HG03521 (cell line): ENCODE measurements around the gene TTC34.
"Not testable (repeated sequence)": the region's sequence is repeated elsewhere in the genome, so short reads cannot be mapped to it uniquely, and the experiment has no call there.

ENCODE experiments used
- ATAC-seq: cut with Tn5 transposase; IDR thresholded peaks from one replicate; pipeline ENCODE4 v1.9.1; 2021; ENCODE audit warnings: mild to moderate bottlenecking, moderate library complexity; ENCODE audit not compliant: unreplicated experiment

The TTC34 gene

GRCh38 chr1:2631136-2632050 lies 170.1 kb downstream of the TTC34 start:
- no peak for ATAC-seq

GRCh38 chr1:2630498-2631135 lies 170.9 kb downstream of the TTC34 start:
- no peak for ATAC-seq

GRCh38 chr1:2629627-2630497 lies 171.6 kb downstream of the TTC34 start:
- no peak for ATAC-seq

- no peak for ATAC-seq
These were observed 172.4 kb downstream of the TTC34 start for GRCh38 chr1:2628933-2629626.

GRCh38 chr1:2628191-2628932 lies 173.1 kb downstream of the TTC34 start:
- no peak for ATAC-seq

DNA sequence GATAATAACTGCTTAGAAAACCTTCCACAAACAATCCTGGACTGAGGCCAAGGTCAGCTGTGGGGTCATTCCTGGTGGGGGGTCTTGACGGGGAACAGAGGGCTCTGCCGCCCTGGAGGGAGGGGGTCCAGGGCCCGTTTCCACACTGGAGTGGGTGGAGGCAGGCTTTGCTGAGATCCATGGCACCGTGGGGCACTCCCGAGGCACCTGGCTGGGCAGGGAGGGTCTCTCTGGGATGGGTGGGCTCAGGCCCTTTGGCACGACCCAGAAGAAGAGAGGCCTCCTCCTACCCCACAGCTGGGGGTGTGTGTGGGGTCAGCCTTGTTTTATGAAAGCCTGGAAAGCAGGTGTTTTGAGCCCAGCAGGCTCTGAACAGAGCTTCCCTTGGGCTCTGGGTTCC lies 173.7 kb downstream of the TTC34 start:
- no peak for ATAC-seq

GRCh38 chr1:2625748-2626147 lies 175.7 kb downstream of the TTC34 start:
- not testable (repeated sequence) for ATAC-seq

DNA sequence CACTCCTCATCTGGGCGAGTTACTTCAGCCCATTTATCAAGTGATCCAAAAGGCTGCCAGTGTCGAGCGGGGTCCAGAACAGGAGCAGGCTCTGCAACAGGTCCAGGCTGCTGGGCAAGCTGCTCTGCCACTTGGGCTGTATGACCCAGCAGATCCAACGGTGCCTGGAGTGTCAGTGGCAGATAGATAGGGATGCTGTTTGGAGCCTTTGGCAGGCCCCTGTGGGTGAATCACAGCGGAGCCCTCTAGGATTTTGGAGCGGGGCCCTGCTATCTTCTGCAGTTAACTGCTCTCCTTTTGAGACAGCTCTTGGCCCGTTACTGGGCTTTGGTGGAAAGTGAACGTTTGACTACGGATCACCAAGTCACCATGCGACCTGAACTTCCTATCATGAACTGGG lies 176.2 kb downstream of the TTC34 start:
- no peak for ATAC-seq

DNA sequence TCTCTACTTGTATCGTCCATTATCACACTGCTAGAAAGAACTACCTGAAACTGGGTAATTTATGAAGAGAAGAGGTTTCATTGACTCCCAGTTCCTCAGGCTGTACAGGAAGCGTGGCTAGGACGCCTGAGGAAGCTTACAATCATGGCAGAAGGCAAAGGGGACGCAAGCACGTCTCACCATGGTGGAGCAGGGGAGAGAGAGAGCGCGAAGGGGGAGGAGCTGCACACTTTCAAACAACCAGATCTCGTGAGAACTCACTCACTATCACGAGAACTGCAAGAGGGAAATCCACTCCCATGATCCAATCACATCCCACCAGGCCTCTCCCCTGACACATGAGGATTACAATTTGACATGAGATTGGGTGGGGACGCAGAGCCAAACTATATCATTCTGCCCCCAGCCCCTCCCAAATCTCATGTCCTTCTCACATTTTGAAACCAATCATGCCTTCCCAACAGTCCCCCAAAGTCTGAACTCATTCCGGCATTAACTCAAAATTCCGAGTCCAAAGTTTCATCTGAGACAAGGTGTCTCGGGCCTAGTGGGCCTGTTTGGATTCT lies 176.7 kb downstream of the TTC34 start:
- no peak for ATAC-seq

DNA sequence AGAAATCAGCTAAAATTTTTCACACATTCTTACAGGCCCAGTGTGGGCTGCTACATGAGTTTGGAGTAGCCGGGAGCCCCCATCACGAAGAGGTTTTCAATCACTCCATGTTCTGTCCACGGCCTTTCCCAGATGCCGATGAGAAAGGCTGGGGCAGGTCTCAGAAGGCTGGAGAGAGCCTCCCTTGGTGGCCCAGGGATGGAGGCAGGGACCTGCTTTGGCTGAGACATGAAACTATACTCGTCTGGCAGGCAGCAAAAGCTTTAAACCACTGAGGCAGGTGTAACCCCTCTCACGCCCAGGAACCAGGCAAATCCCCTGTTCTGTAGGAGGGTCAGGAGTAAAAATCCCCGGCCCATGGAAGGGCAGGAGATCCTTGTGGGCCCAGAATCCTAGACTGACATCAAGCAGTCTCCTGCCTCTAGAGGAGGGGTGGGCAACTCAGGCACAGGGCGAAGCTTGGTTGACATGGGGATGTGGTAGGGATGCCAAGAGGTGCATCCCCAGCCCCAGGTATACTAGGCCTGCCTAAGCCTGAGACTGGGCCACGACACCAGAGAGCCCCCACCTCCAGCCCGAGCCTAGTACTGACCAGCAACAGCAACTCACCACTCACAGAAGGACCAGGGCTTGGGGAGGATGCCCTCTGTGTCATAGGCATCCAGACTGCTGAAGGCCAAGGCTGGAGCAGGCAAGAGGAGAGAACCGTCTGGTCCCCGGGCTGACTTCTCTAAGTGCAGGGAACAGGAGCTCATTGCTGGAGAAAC lies 177.7 kb downstream of the TTC34 start:
- ATAC-seq: no peak

GRCh38 chr1:2617971-2618470 lies 183.5 kb downstream of the TTC34 start:
- ATAC-seq: no peak

DNA sequence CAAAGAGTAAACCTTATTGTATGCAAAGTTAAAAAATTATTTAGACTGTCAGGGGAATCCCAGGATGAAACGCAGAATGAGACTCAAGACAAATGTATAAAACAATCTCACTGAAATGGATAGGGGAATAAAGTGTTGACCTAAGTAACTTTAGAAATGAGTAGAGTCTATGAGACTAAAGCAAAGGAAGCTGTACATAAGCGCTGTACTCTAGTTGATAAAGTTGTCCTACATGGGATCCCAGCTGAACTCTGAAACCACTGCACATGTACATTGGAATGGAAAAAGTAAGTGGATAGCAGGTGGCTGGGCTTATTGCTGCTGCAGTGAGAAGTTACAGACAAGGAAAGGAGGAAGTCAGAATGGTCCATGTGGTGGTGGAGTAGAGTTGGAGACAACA lies 187.3 kb downstream of the TTC34 start:
- ATAC-seq: no peak

GRCh38 chr1:2612591-2613365 lies 188.7 kb downstream of the TTC34 start:
- ATAC-seq: no peak

DNA sequence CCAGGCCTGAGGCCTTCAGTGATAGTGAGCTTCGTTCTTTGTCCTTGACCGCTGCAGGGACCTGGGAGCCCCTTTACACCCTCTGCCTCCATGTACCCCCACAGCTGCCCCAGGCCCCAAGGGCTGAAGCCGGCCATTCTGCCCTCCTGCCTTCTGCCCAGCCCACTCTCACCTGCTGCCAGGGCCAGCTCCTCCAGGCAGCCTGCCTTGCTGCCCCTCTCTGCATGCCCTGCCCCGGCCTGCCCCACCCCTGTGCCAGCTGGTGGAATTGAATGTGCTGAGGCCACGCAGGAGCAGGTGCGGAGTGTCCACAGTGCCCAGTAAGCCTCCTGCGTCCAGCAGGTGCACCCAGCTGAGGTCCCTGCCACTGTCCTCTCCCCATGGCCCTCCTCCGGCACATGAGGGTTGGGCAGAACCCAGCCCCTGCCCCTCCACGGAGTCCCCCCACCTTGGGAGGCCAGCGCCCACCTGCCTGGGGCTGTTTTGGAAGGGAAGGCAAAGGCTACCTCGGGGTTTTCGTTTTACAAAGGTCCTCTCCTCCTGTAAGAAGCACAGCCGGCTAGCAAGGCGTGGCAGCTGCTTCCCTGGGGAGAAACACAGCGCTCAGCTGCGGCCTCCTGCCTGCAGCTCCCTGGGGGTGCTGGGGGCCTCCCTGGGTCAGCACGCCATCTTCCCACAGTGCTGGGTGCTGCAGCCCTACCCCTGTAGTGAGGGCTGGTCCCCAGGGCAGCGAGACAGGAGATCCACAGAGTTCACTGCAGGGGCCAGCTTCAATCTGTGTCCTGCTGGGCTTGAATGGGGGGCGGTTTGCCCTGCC lies 189.7 kb downstream of the TTC34 start:
- ATAC-seq: no peak

- no peak for ATAC-seq
These were observed 190.4 kb downstream of the TTC34 start for GRCh38 chr1:2611031-2611501.

GRCh38 chr1:2610036-2610959 lies 191.2 kb downstream of the TTC34 start:
- ATAC-seq: no peak
